ENCODE data around the gene ZMYM2. TPM values are rescaled to one million over a fixed set of nuclear protein-coding genes. Genes with fewer than 3 reads are reported as not detected.

Gene ZMYM2
- total and polyA plus RNA-seq, 2 of the 13 experiments (the other 11 are each of a cell fraction or from before 2014, with no cell fraction given): 22.4 to 40.8 TPM

DNA sequence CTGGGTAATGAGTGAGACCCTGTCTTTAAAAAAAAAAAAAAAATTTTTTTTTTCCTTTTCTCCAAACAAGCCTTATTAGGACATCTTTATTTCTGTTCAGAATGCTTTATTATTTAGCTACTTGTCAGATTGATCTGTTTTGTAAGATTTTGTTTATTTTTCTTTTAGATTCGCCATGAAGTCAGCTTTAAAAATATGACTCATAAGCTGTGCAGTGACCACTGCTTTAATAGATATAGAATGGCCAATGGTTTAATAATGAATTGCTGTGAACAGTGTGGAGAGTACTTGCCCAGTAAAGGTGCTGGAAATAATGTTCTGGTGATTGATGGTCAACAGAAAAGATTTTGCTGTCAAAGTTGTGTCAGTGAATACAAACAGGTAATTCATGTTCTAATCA lies 47.7 kb downstream of the ZMYM2 start:
- 100% methylated on average over 1 of the region's 1 CpG for WGBS (ENCODE audit: low lambda C conversion rate)
- intact Hi-C loops (cut with micrococcal nuclease; ENCODE audit: unreplicated experiment): no loop called here
- TF ChIP-seq ATF7 (IDR thresholded peaks at IDR 0.05): no peak
- no peak for TF ChIP-seq ATF7 (CRISPR knock-in tag; IDR thresholded peaks at IDR 0.05)
- no peak for TF ChIP-seq NFRKB (IDR thresholded peaks at IDR 0.05)
- no peak for TF ChIP-seq ZNF382 (CRISPR knock-in tag; IDR thresholded peaks at IDR 0.05; ENCODE audit: borderline replicate concordance)
- no peak for TF ChIP-seq SUZ12 (IDR thresholded peaks at IDR 0.05; ENCODE audit: low read depth, low read length)
- no peak for TF ChIP-seq ZNF557 (CRISPR knock-in tag; IDR thresholded peaks at IDR 0.05)
- TF ChIP-seq, protein P1, sequence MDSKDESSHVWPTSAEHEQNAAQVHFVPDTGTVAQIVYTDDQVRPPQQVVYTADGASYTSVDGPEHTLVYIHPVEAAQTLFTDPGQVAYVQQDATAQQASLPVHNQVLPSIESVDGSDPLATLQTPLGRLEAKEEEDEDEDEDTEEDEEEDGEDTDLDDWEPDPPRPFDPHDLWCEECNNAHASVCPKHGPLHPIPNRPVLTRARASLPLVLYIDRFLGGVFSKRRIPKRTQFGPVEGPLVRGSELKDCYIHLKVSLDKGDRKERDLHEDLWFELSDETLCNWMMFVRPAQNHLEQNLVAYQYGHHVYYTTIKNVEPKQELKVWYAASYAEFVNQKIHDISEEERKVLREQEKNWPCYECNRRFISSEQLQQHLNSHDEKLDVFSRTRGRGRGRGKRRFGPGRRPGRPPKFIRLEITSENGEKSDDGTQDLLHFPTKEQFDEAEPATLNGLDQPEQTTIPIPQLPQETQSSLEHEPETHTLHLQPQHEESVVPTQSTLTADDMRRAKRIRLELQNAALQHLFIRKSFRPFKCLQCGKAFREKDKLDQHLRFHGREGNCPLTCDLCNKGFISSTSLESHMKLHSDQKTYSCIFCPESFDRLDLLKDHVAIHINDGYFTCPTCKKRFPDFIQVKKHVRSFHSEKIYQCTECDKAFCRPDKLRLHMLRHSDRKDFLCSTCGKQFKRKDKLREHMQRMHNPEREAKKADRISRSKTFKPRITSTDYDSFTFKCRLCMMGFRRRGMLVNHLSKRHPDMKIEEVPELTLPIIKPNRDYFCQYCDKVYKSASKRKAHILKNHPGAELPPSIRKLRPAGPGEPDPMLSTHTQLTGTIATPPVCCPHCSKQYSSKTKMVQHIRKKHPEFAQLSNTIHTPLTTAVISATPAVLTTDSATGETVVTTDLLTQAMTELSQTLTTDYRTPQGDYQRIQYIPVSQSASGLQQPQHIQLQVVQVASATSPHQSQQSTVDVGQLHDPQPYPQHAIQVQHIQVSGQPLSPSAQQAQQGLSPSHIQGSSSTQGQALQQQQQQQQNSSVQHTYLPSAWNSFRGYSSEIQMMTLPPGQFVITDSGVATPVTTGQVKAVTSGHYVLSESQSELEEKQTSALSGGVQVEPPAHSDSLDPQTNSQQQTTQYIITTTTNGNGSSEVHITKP (CRISPR knock-in tag; IDR thresholded peaks at IDR 0.05; ENCODE audit: low read depth): no peak
- TF ChIP-seq U2AF1 (optimal IDR thresholded peaks at IDR 0.05; ENCODE audit: low read depth, low read length): no peak
- TF ChIP-seq, protein P2, sequence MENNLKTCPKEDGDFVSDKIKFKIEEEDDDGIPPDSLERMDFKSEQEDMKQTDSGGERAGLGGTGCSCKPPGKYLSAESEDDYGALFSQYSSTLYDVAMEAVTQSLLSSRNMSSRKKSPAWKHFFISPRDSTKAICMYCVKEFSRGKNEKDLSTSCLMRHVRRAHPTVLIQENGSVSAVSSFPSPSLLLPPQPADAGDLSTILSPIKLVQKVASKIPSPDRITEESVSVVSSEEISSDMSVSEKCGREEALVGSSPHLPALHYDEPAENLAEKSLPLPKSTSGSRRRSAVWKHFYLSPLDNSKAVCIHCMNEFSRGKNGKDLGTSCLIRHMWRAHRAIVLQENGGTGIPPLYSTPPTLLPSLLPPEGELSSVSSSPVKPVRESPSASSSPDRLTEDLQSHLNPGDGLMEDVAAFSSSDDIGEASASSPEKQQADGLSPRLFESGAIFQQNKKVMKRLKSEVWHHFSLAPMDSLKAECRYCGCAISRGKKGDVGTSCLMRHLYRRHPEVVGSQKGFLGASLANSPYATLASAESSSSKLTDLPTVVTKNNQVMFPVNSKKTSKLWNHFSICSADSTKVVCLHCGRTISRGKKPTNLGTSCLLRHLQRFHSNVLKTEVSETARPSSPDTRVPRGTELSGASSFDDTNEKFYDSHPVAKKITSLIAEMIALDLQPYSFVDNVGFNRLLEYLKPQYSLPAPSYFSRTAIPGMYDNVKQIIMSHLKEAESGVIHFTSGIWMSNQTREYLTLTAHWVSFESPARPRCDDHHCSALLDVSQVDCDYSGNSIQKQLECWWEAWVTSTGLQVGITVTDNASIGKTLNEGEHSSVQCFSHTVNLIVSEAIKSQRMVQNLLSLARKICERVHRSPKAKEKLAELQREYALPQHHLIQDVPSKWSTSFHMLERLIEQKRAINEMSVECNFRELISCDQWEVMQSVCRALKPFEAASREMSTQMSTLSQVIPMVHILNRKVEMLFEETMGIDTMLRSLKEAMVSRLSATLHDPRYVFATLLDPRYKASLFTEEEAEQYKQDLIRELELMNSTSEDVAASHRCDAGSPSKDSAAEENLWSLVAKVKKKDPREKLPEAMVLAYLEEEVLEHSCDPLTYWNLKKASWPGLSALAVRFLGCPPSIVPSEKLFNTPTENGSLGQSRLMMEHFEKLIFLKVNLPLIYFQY (CRISPR knock-in tag; IDR thresholded peaks at IDR 0.05; ENCODE audit: borderline replicate concordance): no peak
- no peak for TF ChIP-seq CCDC6 (CRISPR knock-in tag; IDR thresholded peaks at IDR 0.05)
- no peak for TF ChIP-seq KLF12 (CRISPR knock-in tag; IDR thresholded peaks at IDR 0.05; ENCODE audit: borderline replicate concordance)
- TF ChIP-seq, protein P3, sequence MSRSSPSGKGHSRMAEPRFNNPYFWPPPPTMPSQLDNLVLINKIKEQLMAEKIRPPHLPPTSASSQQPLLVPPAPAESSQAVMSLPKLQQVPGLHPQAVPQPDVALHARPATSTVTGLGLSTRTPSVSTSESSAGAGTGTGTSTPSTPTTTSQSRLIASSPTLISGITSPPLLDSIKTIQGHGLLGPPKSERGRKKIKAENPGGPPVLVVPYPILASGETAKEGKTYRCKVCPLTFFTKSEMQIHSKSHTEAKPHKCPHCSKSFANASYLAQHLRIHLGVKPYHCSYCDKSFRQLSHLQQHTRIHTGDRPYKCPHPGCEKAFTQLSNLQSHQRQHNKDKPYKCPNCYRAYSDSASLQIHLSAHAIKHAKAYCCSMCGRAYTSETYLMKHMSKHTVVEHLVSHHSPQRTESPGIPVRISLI (CRISPR knock-in tag; IDR thresholded peaks at IDR 0.05; ENCODE audit: borderline replicate concordance): no peak
- TF ChIP-seq FLYWCH1 (CRISPR knock-in tag; IDR thresholded peaks at IDR 0.05): no peak
- no peak for TF ChIP-seq KMT2B (CRISPR knock-in tag; IDR thresholded peaks at IDR 0.05)
- no peak for TF ChIP-seq ZNF496 (CRISPR knock-in tag; IDR thresholded peaks at IDR 0.05; ENCODE audit: insufficient replicate concordance)
- TF ChIP-seq ZSCAN9 (CRISPR knock-in tag; IDR thresholded peaks at IDR 0.05; ENCODE audit: borderline replicate concordance): no peak

More for the DNA sequence above, 47.7 kb downstream of the ZMYM2 start:
- no peaks in the 10 kb centered on the region for H3K27me3 ChIP-seq (ENCODE audit: control insufficient read depth in 1 of 2, insufficient read depth in 2 of 2, low read length in 2 of 2)
- in situ Hi-C loops (cut with HindIII; ENCODE audit: extremely low pct_ligation_motif_present, low pct_unique_long_range_greater_than_20kb): no loop called here
- H4K20me1 ChIP-seq (ENCODE audit: insufficient read depth, low read length): no peaks in the 10 kb centered on the region
- no peaks in the 10 kb centered on the region for H3K9me3 ChIP-seq (ENCODE audit: low read length)
- BruUV-seq (replicated peaks): no TSS peak
- DNase-seq (ENCODE audit: low spot score): no peak
- no peak for ATAC-seq
- H3K27ac ChIP-seq (ENCODE audit: extremely low read length, insufficient read depth, low read length): no peak overlapping the region
- H3K9ac ChIP-seq (ENCODE audit: insufficient read depth, low read depth, low read length): no peak overlapping the region
- ChIA-PET CTCF (ENCODE audit: low intra/inter-chr PET ratio, low total read pairs) (no interaction called here), POLR2A (no interaction called here)
- H2AFZ ChIP-seq (ENCODE audit: low read length): no peak overlapping the region
- FAIRE-seq: no peak
- H3K79me2 ChIP-seq (ENCODE audit: insufficient read depth, low read length): peaks cover 2% of the 10 kb centered on the region
- peaks cover 7 to 42% of the 10 kb centered on the region in 2 experiments for H3K36me3 ChIP-seq (replicated peaks in 1 of 2; ENCODE audit: control insufficient read depth in 1 of 2, insufficient read depth in 2 of 2, low read length in 2 of 2)
- H3K4me2 ChIP-seq (ENCODE audit: low read depth, low read length): no peak overlapping the region
- no peaks in the 10 kb centered on the region for H3K4me1 ChIP-seq (ENCODE audit: insufficient read depth, low read length)
- no peak overlapping the region for H3K4me3 ChIP-seq (replicated peaks in 1 of 3; ENCODE audit: insufficient read depth in 1 of 3, low read depth in 2 of 3, low read length in 3 of 3)
